Endodermal cell (in vitro differentiated cells): ENCODE measurements around the gene ASTN2. TPM values are rescaled to one million over a fixed set of nuclear protein-coding genes. Genes with fewer than 3 reads are reported as not detected.

Experiments
- DNase-seq: peaks from one replicate; pipeline ENCODE4 v3.0.0-alpha.2; 2017
- H3K27ac ChIP-seq: 2 replicates; pipeline ENCODE4 v1.5.1; 2013; ENCODE audit warnings: mild to moderate bottlenecking, low read depth, low read length, moderate library complexity
- H3K27me3 ChIP-seq: 2 replicates; pipeline ENCODE4 v1.6.1; 2013; ENCODE audit warnings: mild to moderate bottlenecking, low read length, moderate library complexity; ENCODE audit not compliant: insufficient read depth, control insufficient read depth, poor library complexity, severe bottlenecking
- H3K36me3 ChIP-seq: 2 replicates; pipeline ENCODE4 v1.7.0; 2013; ENCODE audit warnings: mild to moderate bottlenecking, low read length, moderate library complexity; ENCODE audit not compliant: control insufficient read depth, insufficient read depth
- H3K4me1 ChIP-seq: one replicate; pipeline ENCODE4 v1.7.0; 2013; ENCODE audit warnings: low read length; ENCODE audit not compliant: control insufficient read depth, insufficient read depth
- H3K4me3 ChIP-seq: 2 replicates; pipeline ENCODE4 v1.5.1; 2013; ENCODE audit warnings: mild to moderate bottlenecking, low read length, moderate library complexity
- H3K9ac ChIP-seq: 2 replicates; pipeline ENCODE4 v1.6.1; 2013; ENCODE audit warnings: mild to moderate bottlenecking, low read length, moderate library complexity; ENCODE audit not compliant: poor library complexity, severe bottlenecking; ENCODE audit errors: extremely low read depth
- H3K9me3 ChIP-seq: 2 replicates; pipeline ENCODE4 v1.6.1; 2013; ENCODE audit warnings: mild to moderate bottlenecking, low read length, moderate library complexity; ENCODE audit not compliant: control insufficient read depth
- H3K27ac Mint-ChIP-seq: 2 replicates; pipeline ENCODE4 v1.8.0; 2020; ENCODE audit warnings: mixed read lengths
- H3K27me3 Mint-ChIP-seq: 2 replicates; pipeline ENCODE4 v1.8.0; 2021; ENCODE audit warnings: mild to moderate bottlenecking, mixed read lengths; ENCODE audit not compliant: insufficient read depth
- H3K36me3 Mint-ChIP-seq: 2 replicates; pipeline ENCODE4 v1.8.0; 2020; ENCODE audit warnings: low read depth, mixed read lengths
- H3K4me1 Mint-ChIP-seq: 2 replicates; pipeline ENCODE4 v1.8.0; 2020; ENCODE audit warnings: mixed read lengths
- H3K4me3 Mint-ChIP-seq: 2 replicates; pipeline ENCODE4 v1.8.0; 2020; ENCODE audit warnings: mild to moderate bottlenecking, moderate library complexity, mixed read lengths
- H3K9me3 Mint-ChIP-seq: 2 replicates; pipeline ENCODE4 v1.8.0; 2020; ENCODE audit warnings: mild to moderate bottlenecking, mixed read lengths
- CTCF ChIP-seq: fragments of 200-600 bp; sonication (generic); conservative IDR thresholded peaks from 2 replicates; pipeline ENCODE4 v1.5.0; 2021; ENCODE audit warnings: antibody characterized with exemption, mild to moderate bottlenecking
- WGBS, 2 experiments: methylation state at CpG; one replicate each; pipeline versions ENCODE4 v1.1.5 to v1.1.7; 2013; ENCODE audit warnings: missing lambda C conversion rate in 2 of 2, mixed read lengths in 1 of 2; ENCODE audit not compliant: insufficient coverage in 1 of 2, insufficient read length in 1 of 2; 5-methylcytosine and 5-hydroxymethylcytosine counted together
- total RNA-seq, 2 donors: library from RNA; stranded (reverse); fragmentation: NEBNext Ultra II Directional in 1 of 2; extraction: Animal tissue kit (Norgen Biotek cat#: 25700) in 1 of 2; gene quantifications; 2 replicates in 1 of 2; 3 replicates in 1 of 2; pipeline ENCODE4 v1.2.1, GENCODE V29; 2021

ASTN2 gene
- total RNA-seq, 2 donors from 2014 or later: 8.9 to 10.4 TPM

DNA sequence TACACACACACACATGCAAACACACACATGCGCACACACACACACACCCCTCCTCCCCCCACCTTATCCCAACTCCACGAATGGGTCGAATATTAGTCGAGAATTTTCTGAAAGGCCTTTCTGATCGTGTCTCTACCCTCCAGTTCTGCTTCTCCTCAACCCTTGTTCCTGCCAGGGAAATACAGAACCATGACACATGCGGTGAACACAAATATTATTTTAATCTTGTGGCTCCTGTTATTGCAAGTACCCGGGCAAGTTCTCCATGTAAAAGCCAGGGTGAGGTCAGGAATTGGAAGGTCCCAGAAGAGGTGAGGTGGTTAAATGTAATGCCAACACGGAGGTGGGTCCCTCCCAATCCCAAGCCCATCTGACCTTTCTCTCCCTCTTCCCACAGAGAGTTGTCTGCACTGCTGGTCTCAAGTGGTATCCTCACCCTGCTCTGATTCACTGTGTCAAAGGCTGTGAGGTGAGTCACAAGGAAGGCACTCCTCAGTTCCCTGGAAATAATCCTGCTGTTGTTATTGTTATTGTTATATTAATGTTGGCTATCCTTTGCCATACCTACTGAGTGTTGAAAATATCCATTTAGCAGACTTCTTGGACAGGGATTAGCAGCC is 1037.6 kb downstream of the ASTN2 start:
- H3K9me3 ChIP-seq: no peaks in the 10 kb centered on the region
- no peak overlapping the region for H3K9ac ChIP-seq
- no peak for DNase-seq
- H3K27me3 ChIP-seq: peaks cover 3% of the 10 kb centered on the region
- H3K27ac Mint-ChIP-seq: no peak overlapping the region
- H3K9me3 Mint-ChIP-seq: no peaks in the 10 kb centered on the region
- H3K4me3 Mint-ChIP-seq: no peak overlapping the region
- TF ChIP-seq CTCF: no peak
- WGBS, 2 experiments: 79 to 82% methylated on average over 7 to 8 of the region's 8 CpGs
- H3K27ac ChIP-seq: no peak overlapping the region
- H3K36me3 Mint-ChIP-seq: no peaks in the 10 kb centered on the region
- no peaks in the 10 kb centered on the region for H3K36me3 ChIP-seq
- H3K4me1 ChIP-seq: no peaks in the 10 kb centered on the region
- peaks cover 11% of the 10 kb centered on the region for H3K27me3 Mint-ChIP-seq
- H3K4me1 Mint-ChIP-seq: peaks cover 2% of the 10 kb centered on the region
- no peak overlapping the region for H3K4me3 ChIP-seq
